SH-SY5Y (cell line): ENCODE measurements around the gene TGM5.

Source experiments
- GATA2 ChIP-seq: IDR thresholded peaks from 2 replicates; pipeline ENCODE4 v1.6.1; 2011; ENCODE audit warnings: mild to moderate bottlenecking, low read depth, low read length
- GATA3 ChIP-seq: IDR thresholded peaks from 2 replicates; pipeline ENCODE4 v1.6.1; 2011; ENCODE audit warnings: low read depth, mild to moderate bottlenecking, low read length, moderate library complexity

DNA sequence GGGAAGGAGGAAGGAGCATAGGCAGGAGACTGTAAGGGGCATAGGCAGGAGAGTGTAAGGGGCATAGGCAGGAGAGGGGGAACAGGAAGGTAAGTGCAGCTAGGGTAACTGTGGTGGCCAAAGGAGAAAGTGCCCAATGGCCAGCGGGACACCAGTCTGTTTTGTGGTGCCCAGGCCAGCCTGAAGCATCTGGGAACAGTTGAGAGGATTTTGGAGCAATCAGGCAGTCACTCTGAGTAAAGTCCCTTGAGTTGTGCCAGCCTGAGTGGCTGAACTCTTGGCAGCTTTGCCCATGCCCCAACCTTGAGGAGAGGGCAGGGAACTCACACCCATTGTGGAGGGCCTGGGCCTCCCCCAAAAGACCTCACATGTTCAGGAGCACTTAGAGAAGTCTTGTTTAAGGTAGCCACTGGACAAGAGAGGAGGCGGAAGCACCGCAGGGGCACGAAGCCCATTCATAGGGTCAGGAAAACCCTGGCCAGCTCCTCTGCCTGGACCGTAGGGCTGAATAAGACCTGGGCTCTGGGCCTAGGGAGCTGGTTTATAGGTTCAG is 3.5 kb upstream of the TGM5 start:
- TF ChIP-seq GATA3 (no peak), GATA2 (no peak)
